Measurements from ENCODE around the gene HACD2. TPM values are rescaled to one million over a fixed set of nuclear protein-coding genes. Genes with fewer than 3 reads are reported as not detected.

The HACD2 gene
- total and polyA plus RNA-seq, 10 of the 15 experiments (the other 5 are each of a cell fraction or from before 2014, with no cell fraction given): 9.1 to 30.0 (median 18.8) TPM

DNA sequence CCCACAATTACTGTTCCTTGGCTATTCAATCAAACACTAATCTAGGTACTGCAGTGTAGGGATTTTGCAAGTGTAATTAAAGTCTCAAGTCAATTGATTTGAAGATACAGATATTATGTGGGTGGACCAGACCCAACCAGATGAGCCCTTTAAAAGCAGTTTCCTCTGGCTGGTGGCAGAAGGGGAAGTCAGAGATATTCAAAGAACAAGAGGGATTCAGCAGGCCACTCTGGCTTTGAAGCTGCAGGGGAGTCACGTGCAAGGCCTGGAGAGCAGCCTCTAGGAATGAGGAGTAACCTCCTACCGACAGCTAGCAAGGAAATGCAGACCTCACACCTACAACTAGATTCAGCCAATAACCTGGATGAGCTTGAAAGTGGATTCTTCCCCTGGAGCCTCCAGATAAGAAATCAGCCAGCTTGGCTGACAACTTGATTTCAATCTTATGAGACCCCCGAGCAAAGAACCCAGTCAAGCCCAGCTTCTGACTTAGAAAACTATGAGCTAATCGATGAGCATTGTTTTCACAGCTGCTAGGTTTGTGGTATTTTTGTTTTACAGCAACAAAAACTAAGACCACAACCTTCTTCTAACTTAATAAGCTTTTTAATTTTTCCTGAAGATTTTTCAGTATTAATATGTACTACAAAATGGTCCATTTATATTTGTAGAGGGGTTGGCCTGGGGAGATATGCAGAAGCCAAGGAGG is 13.4 kb downstream of the HACD2 start:
- ChIA-PET SMC1A (ENCODE audit: uncharacterized antibody, unreplicated experiment) (interaction anchor here (0.8 to 7.0 kb wide), 5 partner anchors 10 to 24 kb away, joined by 3 to 56 read pairs (median 8); no protein-coding TSS in a partner anchor), RAD21 (ENCODE audit: unreplicated experiment) (interaction anchor here (1.0 to 1.9 kb wide), 4 partner anchors 9 to 69 kb away, joined by 3 to 7 read pairs (median 4); no protein-coding TSS in a partner anchor), POLR2A (interaction anchor here (1.2 to 1.3 kb wide), 3 partner anchors 8 to 18 kb away, joined by 3 to 4 read pairs (median 3); no protein-coding TSS in a partner anchor), CTCF (interaction anchor here (0.7 to 5.0 kb wide), 4 partner anchors 10 to 241 kb away, joined by 3 to 61 read pairs (median 11); no protein-coding TSS in a partner anchor)
- WGBS (ENCODE audit: insufficient coverage, insufficient replicate concordance, low lambda C conversion rate, missing lambda C conversion rate): 45% methylated on average over 4 of the region's 4 CpGs
- Histone ChIP-seq H2AFZ (ENCODE audit: control insufficient read depth, low read depth, low read length) (no peak overlapping the region), H3K27me3 (replicated peaks in 1 of 2; ENCODE audit: control insufficient read depth in 2 of 2, insufficient read depth in 2 of 2, low read length in 1 of 2) (no peaks in the 10 kb centered on the region), H3K4me1 (ENCODE audit: control insufficient read depth, insufficient read depth, low read length) (peaks cover 9% of the 10 kb centered on the region; the same call in 1 of the 2 replicates), H3K4me3 (no peak overlapping the region), H3K27ac (ENCODE audit: control insufficient read depth, insufficient read depth) (no peak overlapping the region), H3K79me2 (ENCODE audit: control insufficient read depth, insufficient read depth, low read length) (no peaks in the 10 kb centered on the region), H3K9ac (ENCODE audit: control insufficient read depth, insufficient read depth, low read length) (no peak overlapping the region), H3K36me3 (ENCODE audit: control insufficient read depth in 2 of 2, insufficient read depth in 2 of 2, low read length in 1 of 2) (no peaks in the 10 kb centered on the region; a peak in 2 of 4 replicates), H4K20me1 (ENCODE audit: control insufficient read depth, insufficient read depth) (no peaks in the 10 kb centered on the region), H3K9me3 (replicated peaks; ENCODE audit: control insufficient read depth, insufficient read depth, low read length) (no peaks in the 10 kb centered on the region), H3K4me2 (ENCODE audit: control insufficient read depth, insufficient read depth) (no peak overlapping the region)
- TF ChIP-seq, protein P1, sequence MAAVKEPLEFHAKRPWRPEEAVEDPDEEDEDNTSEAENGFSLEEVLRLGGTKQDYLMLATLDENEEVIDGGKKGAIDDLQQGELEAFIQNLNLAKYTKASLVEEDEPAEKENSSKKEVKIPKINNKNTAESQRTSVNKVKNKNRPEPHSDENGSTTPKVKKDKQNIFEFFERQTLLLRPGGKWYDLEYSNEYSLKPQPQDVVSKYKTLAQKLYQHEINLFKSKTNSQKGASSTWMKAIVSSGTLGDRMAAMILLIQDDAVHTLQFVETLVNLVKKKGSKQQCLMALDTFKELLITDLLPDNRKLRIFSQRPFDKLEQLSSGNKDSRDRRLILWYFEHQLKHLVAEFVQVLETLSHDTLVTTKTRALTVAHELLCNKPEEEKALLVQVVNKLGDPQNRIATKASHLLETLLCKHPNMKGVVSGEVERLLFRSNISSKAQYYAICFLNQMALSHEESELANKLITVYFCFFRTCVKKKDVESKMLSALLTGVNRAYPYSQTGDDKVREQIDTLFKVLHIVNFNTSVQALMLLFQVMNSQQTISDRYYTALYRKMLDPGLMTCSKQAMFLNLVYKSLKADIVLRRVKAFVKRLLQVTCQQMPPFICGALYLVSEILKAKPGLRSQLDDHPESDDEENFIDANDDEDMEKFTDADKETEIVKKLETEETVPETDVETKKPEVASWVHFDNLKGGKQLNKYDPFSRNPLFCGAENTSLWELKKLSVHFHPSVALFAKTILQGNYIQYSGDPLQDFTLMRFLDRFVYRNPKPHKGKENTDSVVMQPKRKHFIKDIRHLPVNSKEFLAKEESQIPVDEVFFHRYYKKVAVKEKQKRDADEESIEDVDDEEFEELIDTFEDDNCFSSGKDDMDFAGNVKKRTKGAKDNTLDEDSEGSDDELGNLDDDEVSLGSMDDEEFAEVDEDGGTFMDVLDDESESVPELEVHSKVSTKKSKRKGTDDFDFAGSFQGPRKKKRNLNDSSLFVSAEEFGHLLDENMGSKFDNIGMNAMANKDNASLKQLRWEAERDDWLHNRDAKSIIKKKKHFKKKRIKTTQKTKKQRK (IDR thresholded peaks at IDR 0.05; ENCODE audit: low read depth, low read length): no peak
- TF ChIP-seq BHLHE40 (IDR thresholded peaks at IDR 0.05; ENCODE audit: borderline replicate concordance in 1 of 2, low read depth in 2 of 2, low read length in 1 of 2): peak; percentile 21 to 55; a peak in 1 of 4 replicates
- no peak for ATAC-seq
- FAIRE-seq: no peak
- no TSS peak for BruUV-seq (replicated peaks)
- intact Hi-C loops (cut with micrococcal nuclease; ENCODE audit: unreplicated experiment): no loop called here
- no peak for DNase-seq (ENCODE audit: low read depth, low spot score)
- in situ Hi-C loops (cut with MboI): no loop called here
